Endometrium (tissue), 2 donors: ENCODE data around the gene SQSTM1.

Experiments used
- FAIRE-seq: peaks from 2 replicates; lab custom pipeline; 2012; peaks lifted over from hg19 to GRCh38; lab: Jason Lieb, UNC
- donor health status: control.
- donor health status: control.

Gene SQSTM1

GRCh38 chr5:179795049-179795862 lies 25.4 kb upstream of the SQSTM1 start:
- FAIRE-seq, result no peak

DNA sequence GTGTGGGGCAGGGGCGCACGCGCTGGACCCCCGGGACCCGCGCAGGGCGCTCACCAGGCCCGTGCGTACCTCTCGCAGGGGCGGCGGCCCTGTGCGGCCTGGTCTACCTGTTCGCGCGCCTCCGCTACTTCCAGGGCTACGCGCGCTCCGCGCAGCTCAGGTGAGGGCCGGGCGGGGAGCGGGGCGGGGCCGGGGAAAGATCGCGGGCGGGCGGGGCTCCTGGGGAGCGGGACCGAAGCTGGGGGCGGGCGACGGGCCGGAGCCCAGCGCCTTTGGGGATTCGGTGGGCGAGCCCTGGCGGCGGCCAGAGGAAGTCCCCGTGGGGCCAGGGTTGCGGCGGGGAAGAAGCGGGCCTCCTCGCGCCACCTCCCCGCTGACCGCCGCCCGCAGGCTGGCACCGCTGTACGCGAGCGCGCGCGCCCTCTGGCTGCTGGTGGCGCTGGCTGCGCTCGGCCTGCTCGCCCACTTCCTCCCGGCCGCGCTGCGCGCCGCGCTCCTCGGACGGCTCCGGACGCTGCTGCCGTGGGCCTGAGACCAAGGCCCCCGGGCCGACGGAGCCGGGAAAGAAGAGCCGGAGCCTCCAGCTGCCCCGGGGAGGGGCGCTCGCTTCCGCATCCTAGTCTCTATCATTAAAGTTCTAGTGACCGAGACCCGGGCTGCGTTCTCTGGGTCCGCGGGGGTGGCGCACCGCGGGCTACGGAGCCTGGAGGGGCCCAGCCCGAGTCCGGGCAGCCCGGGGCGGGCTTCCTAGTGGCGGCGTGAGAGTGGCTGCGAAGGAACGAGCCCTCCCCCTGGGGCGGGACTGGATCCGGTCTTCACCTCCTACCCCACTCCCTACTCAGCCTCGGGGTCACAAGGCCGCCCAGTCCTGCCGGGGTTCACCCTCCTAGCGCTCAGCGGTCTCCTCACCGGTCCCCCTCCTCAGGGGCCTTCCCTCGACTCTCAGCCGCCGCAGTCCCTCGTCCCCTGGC lies 24.6 kb upstream of the SQSTM1 start:
- FAIRE-seq, result no peak

DNA sequence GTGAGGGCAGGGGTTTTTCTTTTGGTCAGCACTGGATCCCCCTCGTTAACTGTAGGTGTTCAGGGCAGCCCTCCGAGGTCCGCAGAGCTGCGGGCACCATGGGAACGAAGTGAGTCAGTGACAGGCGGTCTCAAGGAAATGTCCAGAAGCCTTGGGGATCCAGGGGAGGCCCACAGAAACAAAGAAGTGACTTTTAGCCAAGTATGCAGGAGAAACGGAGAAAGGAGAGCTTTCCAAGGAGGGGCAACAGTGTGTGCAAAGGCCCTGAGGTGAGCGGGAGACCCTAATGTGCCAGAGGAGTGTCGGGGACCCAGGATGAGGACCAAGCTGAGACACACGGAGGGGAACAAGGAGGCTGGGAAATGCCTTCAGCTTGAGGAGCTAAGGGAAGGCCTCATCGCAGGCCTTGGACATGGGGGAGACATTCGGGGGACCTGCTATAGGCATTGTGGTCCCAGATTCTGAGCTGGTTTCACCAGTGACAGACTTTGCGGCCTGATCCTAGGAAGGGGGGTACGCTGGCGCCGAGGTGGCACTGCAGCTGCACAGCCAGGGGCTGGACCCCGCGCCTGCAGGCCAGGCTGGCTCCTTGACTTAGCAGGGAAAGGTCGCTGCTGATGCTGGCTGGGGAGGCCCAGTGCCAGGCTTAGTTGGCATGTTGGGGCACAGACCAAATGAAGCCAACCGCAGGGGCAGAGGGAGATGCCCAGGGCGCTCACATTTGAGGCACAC lies 23.7 kb upstream of the SQSTM1 start:
- FAIRE-seq, result no peak

GRCh38 chr5:179797741-179798140 lies 23.0 kb upstream of the SQSTM1 start:
- FAIRE-seq, result no peak

DNA sequence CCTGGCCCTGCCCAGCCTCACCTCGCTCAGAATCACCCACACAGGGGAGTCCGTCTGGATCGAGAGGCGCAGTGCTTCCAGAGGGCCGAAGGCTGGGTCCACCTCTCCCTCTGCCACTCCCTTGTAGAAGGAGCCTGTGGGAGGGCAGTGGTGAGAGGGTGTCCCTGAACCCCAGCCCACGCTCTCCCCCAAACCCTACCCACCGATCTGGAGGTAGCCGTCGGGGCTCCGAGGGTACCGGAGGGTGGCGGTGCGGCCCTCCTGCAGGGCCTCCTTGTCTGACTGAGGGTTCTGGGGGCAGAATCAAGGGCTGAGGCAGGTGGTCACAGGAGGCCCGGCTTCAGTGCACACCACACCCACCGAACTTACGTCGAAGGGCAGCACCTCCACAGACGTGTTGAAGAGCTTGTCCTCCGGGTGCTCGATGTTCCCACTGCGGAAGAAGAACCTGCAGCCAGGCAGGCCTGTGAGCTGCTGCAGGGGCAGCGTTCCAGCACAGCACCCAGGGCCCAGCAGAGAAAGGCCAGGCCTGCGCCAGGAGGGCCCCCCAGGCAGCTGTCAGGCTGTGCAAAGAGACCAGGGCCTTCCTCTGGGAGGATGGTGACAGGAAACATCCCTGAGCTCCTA lies 22.4 kb upstream of the SQSTM1 start:
- FAIRE-seq, result no peak

- no peak for FAIRE-seq
Observed at GRCh38 chr5:179798771-179799643, 21.7 kb upstream of the SQSTM1 start.

- no peak for FAIRE-seq
Observed at GRCh38 chr5:179799644-179799973, 21.1 kb upstream of the SQSTM1 start.

DNA sequence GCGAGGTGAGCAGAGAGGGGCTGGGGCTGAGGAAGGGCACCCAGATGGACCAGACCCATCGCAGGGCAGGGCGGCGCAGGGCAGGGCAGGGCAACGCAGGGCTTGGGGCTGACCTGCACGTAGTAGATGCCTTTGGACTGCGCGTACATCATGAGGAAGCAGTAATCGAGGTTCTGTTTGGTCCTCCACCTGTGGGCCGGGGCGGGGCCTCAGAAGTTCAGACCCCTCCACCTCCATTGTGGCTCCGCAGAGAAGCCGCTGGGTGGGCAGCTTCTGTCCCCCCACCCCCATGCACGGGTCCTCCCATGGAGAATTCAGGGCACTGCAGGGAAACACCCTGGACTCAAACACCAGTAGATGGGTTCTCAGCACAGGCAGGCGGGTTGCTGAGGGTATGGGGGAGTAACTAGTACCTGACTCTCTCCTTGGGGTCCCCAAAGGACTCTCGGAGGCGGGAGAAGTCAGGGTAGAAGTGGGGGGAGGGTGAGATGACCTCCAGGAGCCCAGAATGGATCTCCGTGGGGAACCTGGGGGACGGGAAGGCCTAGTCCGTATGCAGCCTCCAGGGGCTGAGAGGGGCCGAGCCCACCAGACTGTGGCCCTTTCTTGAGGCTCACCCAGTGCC lies 20.5 kb upstream of the SQSTM1 start:
- no peak for FAIRE-seq

DNA sequence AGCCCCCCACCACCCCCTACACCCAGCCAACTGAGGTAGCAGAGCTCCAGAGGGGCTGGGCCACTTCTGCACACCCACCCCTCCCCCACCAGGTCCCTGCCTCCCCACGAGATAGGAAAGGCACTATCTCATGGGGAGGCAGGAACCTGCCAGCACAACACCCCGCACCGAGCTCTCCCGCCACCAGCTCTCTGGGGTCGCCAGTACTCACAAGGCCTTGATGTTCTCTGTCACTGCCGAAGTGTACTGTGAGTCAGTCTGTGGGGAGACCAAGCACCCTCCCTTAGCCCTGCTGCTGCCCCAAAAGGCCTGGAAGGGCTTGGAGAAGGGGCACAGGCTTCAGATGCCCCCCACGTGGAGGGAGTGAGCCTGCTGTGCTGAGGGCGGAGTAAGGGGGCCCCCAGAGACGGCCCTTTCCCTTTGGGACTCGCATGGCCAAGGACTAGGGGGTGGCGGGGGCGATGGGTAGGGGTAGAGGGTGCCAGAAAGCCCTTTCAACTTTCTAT lies 20.0 kb upstream of the SQSTM1 start:
- no peak for FAIRE-seq

GRCh38 chr5:179801304-179802206 lies 19.1 kb upstream of the SQSTM1 start:
- no peak for FAIRE-seq

- no peak for FAIRE-seq
Observed at GRCh38 chr5:179802207-179802883, 18.4 kb upstream of the SQSTM1 start.

DNA sequence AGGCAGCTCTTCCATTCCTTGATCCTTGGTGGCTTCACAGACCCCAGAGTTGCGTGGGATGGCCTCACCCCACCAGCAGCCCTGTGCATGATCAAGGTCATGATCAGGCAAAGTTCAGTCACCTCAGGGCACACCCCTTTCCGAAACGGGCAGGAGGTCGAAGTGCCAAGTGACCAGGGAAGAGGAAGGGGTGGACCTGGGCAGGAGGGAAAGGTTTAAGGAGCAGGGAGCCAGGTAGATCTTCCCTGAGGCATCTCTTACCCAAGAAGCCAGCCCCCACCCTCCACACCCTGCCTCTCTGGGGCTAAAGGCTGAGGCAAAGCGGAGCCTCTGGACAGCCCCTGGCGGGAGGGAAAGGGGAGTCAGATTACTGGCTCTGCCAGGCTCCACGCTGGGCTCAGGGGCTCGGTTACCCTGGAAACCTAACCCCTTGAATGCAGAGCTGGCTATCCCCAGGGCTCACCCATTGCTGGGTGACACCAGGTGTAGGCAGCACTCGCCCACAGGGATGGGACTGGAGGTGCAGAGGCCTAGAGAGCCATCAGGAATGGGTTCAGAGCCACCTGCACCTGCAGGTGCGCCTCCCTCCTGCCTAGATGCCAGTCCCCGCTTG lies 17.6 kb upstream of the SQSTM1 start:
- no peak for FAIRE-seq

DNA sequence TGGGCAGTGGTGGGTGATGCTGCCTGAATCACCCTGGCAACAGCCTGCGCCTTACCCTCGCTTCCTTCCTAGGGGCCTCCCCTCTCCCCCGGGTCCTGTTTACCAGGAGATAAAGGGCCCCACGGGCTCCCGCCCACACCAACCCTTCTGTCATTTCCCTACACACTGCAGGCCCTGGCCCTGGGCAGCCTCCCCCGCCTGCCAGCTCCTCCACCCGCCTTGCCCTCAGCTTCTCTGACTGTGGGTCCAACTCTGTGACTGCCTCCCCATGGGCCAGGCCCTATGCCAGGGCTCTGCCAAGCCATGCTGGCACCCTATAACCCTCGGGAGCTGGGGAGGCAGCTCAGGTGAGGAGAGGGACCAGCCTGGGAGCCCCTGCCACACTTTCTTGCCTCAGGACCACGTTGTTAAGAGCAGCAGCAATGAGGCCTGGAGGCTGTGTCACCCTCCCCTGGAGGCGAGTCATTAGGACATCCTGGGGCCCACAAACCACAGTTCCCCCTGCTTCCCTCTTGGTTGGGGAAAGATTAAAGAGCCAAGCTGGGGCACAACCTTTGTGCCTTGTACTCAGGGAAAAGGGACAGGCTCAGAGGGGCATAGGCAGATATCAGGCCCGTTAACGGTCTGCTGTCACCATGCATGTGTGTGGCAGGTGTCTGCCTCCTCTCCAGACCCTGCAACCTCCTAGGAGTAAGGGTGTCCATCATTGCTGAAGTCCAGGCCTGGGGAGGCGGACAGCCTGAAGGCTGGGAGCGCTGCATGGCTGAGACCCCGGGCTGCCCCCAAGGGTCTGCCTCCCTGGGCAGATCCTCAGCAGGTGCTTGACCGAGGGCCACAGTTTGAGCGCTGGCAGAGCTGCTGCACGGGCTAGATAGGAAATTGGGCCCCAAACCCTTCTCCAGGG lies 16.8 kb upstream of the SQSTM1 start:
- FAIRE-seq, result no peak

- FAIRE-seq, result no peak
Observed at GRCh38 chr5:179804555-179804947, 16.2 kb upstream of the SQSTM1 start.

DNA sequence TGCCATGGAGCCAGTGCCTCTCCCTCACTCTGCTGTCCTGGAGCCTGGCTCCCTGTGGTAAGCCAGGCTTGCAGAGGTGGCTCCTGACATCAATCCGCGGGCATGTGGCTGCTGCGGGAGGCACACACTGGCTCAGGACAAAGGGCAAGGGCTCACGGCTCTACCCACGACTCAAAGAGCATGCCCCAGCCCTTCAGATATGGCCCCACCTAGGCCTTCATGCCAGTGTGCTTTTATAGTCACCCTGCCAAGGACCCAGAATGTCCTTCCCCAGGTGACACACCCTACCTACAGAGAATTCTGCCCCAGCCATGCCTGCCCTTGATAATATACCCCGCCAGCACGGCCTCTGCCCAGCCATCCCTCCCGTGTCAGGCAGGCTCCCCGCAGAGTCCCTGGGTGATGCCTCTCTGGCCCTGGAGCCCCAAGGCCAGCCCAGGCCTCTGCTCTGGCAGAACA lies 15.6 kb upstream of the SQSTM1 start:
- FAIRE-seq, result no peak

- no peak for FAIRE-seq
Observed at GRCh38 chr5:179805529-179806249, 15.0 kb upstream of the SQSTM1 start.
